Activated T-helper 1 cell treated with anti-CD3 and anti-CD28 coated beads, Interleukin-2, amount 50 U/mL, for 16 hours (primary cell): ENCODE measurements around the gene SLC23A3.

Experiments
- DNase-seq, 2 donors: peaks; one replicate each; pipeline ENCODE4 v3.0.0-alpha.2; 2020; ENCODE audit warnings: low read depth in 1 of 2, low spot score in 1 of 2

Gene SLC23A3

DNA sequence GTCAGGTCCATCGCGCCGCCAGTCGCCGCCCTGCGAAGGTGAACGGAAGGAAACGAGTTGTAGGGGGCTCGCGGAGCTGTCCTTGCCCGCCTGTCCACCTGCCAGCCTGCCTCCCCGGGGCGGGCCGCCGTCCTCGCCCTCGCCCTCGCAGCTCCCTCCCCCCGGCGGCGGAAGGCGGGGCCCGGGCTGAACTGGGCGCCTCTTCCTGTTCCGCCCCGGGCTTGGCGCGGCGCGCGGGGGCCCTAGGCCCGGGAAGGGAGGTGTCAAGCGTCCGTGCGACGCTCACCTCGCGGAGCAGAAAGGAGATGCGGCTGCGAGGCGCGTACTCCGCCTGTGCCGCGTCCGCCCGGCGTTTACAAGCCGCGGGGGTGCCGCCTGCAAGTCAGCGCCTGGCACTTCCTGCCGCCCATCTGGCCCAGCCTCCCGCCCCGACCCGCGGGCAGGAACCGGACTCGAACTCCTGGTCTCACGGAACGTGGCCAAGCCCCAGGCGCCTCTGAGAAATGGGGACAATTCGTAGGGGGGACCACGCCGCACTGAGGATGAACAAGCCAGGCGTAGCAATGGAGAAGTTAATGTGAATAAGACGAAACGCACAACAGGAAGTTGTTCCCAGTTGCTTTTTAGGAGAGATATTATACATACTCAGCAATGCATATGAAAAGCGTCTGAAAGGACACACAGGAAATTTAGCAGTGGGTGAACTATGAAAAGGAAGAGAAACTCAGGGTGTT lies 7.2 kb upstream of the SLC23A3 start, which contains the start of gene CNPPD1:
Gene CNPPD1 (minus strand): TSS at position 108 of the 734 bp plus-strand sequence. CDS start 97 bp downstream, at position 11.
- DNase-seq, result peak; percentile 72 to 83

- no peak for DNase-seq
Observed at GRCh38 chr2:219175928-219176817, 6.3 kb upstream of the SLC23A3 start.

DNA sequence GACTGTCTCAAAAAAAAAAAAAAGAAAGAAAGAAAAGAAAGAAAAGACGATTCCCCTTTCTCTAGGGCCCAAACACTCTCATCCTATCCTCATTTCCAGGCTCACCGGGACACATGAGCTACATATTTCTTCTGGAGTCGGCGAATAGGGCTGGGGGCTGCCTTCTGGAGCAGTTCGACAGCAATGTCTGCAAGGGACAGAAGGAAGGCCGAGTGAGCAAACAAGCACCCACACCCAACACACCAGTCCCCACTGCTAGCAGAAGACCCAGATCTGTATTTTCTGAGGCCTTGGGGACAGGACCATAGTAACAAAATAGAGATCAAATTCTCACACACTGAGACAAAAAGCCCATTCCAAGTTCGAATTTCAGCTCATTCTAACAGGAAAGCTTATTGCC lies 5.7 kb upstream of the SLC23A3 start:
- DNase-seq, result no peak

DNA sequence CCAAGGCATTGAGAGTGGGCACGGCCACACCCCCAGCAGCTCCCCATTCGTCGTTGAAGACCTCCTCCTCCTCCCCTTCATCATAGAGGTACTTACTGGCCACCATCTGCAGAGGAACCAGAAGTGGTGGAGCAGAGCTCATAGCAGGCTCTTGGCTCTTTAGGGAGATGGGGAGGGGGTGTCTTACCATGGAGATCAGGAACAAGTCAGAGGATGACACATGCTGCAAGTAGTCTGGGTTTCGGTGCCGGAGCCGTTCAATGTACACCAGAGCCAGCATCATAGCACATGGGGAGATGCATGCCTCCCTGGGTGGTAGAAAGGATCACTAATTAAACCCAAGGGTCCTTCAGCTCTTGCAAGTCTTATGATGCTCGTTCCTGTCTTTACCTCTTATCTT lies 5.0 kb upstream of the SLC23A3 start:
- no peak for DNase-seq

GRCh38 chr2:219174146-219174545 lies 4.3 kb upstream of the SLC23A3 start:
- no peak for DNase-seq

DNA sequence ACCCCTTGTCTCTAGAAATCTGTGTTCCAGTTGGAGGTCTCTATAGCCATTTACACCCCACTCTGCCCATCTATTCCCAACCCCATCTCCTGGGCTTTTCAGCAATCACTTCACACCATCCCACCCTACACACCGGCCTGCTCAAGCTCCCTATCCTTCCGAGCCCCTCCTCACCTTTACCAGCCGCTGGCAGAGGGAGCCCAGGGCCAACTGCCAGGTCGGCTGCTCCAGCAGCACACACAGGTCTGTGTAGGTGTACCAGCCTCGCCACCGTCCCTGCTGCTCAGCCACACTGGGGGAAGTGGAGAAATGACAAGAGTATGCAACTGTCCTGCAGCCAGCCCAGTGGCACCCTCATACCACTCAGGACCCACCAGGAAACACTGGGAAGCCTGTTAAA lies 3.3 kb upstream of the SLC23A3 start:
- no peak for DNase-seq

GRCh38 chr2:219172231-219173154 lies 2.7 kb upstream of the SLC23A3 start:
- DNase-seq, result no peak

DNA sequence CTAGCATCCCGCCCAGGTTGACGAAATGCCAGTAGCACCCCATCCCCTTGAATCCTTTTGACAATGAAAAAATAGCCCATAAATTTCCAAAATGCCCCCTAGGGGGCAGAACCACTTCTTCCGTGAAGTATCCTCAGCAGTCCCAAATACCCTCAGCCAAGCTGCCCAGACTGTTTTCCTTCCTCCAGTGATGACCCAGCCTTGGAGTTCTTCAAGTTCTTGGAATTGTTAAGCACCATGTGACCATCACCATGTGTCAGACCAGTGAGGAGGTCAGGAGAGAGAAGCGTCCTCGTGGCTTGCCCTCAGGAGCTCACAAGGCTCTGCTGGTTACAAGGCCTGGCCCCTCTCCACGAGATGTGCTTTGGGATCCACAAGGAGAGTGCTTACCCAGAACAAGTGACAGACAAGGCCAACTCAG lies 1.4 kb upstream of the SLC23A3 start:
- DNase-seq, result no peak

DNA sequence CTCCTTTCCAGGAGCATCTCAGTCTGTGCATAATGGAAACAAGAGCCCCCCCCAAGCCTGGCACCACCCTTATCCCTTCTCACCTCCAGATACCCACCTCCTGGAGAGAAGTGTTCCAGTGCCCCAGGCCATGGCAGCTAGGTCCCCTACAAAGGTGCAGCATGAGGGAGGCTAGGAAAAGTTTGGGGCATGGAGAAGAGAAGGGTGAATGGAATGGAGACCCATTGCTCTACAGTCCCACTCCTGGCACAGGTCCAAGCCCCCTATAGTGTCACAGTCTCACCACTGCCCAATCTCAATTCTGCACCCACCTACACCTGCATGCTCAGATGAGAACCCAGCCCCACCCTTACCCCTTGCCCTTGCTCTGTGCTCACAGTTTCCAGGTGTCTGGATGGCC lies 897 bp downstream of the SLC23A3 start:
- no peak for DNase-seq

DNA sequence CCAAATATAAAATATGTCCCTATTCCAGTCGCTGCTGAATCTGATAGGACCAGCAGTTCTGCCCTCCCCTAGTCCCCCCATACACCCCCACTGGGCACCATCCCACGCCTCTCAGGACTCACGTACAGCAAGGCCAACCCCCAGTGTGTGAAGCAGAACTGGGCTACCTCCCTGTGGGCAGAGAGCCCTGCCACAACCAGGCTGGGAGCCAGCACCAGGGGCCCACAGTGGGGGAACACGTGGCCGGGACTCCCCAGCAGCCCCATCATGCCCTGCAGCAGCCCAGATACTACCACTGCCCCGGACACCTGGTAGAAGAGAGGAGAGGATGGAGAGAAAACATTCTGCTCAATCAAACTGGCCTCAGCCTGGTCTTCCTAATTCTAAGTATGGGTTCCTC lies 1.3 kb downstream of the SLC23A3 start:
- no peak for DNase-seq

DNA sequence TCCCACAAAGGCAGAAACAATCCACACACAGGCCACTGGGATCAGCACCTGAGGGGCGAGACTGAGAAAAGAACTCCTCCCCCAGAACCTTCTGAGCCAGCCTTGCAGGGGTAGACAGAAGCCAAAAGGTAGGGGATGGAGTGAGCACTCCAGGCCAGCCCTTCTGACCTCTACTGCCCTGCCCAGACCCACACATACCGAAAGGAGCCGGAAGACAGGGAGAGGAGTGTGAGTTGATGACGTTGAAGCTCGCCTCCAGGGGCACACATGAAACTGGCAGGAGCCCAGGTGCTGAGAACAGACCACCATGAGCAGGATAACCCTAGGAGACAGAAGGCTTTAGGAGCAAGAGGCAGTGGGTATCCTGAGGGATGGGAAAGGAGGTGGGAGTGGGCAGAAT lies 1.8 kb downstream of the SLC23A3 start:
- DNase-seq, result no peak

DNA sequence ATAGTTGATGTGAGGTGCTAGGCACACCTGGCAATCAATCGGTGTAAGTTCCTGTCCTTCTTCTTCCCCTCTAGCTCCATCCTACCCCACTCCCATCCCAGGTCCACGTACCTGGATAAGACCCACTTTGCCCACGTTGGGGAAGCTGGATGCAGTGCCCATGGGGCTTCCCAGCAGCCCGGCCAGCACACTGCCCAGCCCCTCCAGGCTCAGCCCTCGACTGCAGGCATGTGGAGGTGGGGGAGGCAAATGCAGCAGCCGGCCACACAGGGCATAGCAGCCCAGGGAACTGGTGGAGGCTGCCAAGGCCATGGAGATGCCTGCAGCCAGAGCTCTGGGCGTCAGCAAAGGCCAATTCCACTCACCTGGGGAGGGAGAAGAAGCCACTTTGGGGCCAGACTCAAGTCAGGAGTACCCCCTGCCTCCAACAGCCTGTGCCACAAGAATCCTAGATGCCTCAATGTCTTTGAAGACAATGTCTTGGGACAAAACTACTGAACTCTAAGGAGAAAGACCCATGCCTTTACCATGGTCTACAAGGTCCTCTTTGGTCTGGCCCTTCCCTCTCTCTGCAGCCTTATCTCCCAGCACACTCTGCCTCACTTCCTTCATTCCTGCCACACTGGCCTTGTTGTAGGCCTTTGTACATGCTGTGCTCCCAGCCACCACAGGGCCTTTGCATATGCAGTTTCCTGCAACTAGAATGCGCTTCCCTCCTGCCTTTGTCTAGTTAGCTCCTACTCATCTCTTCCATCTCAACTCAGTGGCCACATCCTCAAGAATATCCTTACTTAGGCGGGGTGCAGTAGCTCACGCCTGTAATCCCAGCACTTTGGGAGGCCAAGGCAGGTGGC lies 4.5 kb downstream of the SLC23A3 start:
- DNase-seq, result no peak

DNA sequence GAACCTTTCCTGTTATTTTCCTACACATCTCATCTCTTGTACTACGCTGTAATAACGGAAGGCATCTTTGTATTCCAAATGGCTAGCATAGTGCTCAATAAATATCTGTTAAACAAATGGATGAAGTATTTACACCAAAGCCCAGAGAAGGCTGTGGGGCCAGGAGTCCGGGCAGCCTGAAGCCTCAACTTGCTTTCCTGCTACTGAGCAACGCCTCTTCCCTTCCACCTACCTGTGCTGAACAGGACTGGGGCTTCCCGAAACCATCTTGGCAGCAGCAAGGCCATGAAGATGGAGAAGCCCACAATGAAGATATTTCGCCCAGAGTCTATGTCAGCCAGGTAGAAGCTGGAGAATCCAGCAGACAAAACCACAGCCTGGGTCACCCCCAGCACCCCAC lies 6.7 kb downstream of the SLC23A3 start:
- no peak for DNase-seq

- no peak for DNase-seq
Observed at GRCh38 chr2:219161097-219161496, 8.7 kb downstream of the SLC23A3 start.

GRCh38 chr2:219160186-219161017 lies 9.4 kb downstream of the SLC23A3 start, which contains the start of gene NHEJ1:
NHEJ1 (minus strand) TSS chr2:219160815; CDS start chr2:219158362, 2,453 bp downstream.
- DNase-seq, result peak; percentile 84

DNA sequence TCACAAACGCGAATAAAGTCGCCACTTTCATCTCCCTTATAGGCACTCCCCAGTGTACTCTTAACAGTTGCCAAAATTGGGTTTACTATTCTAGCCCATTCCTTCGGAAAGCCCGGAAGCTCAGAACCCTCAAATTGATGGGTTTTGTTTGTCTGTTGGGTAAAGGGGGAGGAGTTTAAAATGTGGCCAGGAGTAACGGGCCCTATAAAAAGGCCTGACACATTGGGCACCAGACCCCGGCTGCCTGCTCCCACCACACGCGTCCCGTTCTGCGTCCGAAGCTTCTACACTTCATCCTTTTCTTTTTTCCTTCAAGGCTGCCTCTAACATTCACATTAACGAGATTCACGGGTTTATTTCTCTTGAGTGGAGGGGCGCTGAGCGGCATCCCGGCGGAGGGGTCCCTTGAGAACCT lies 10.1 kb downstream of the SLC23A3 start:
- no peak for DNase-seq

GRCh38 chr2:219158586-219158985 lies 11.2 kb downstream of the SLC23A3 start:
- no peak for DNase-seq

DNA sequence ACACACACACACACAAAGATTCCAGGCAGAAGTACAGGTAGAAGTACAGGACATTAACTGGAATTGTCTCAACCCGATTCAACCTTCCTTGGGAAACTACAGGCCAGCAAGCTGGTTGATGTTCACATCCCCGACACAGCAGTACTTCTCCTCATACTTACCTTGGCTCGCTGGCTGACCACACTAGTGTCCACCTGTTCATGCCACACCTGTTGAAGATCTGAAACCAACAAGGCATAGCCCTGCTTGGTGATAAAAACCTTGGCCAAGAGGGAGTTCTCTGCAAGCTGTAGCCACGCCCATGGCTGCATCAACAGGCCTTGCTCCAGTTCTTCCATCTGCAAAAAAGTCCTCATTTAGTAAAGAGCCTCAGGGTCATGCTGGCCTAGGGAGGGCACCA lies 11.8 kb downstream of the SLC23A3 start:
- DNase-seq, result no peak

DNA sequence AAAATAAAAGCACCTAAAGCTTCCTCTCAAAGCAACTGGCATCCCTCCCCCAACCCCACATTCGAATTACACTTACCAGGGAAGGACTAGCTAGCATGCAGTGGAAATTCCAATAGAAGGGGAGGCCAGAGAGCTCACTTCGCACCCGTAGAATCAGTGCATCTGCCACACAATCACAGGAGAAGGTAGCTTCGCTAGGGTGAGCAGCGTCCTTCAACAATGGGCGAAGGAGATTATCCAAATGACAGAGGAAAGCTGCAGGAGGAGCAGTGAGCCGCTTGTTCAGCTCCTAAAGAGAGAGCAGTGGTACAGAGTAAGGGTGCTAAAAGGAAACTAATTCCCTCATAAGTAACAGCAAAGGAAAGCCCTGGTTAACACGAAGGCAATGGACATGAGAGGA lies 12.4 kb downstream of the SLC23A3 start:
- DNase-seq, result no peak
